H9 (cell line): ENCODE measurements around the gene SNX27. TPM values are rescaled to one million over a fixed set of nuclear protein-coding genes. Genes with fewer than 3 reads are reported as not detected.

Source experiments
- DNase-seq: peaks from one replicate; pipeline ENCODE4 v3.0.0-alpha.2; 2017
- H2AFZ ChIP-seq: one replicate; pipeline ENCODE4 v1.6.1; 2013; ENCODE audit warnings: mild to moderate bottlenecking, low read length, control low read depth, moderate library complexity
- H2AK5ac ChIP-seq: 2 replicates; pipeline ENCODE4 v1.6.1; 2013; ENCODE audit warnings: low read length, control low read depth, mixed read lengths; ENCODE audit not compliant: insufficient read length
- H2BK120ac ChIP-seq: one replicate; pipeline ENCODE4 v1.6.1; 2013; ENCODE audit warnings: low read depth, mild to moderate bottlenecking, low read length, control low read depth, inconsistent platforms; ENCODE audit not compliant: poor library complexity, severe bottlenecking
- H2BK12ac ChIP-seq: 2 replicates; pipeline ENCODE4 v1.6.1; 2013; ENCODE audit warnings: low read length, control low read depth, mixed read lengths, low read depth; ENCODE audit not compliant: insufficient read length
- H2BK15ac ChIP-seq: 2 replicates; pipeline ENCODE4 v1.6.1; 2013; ENCODE audit warnings: low read depth, low read length, control low read depth
- H2BK20ac ChIP-seq: one replicate; pipeline ENCODE4 v1.6.1; 2013; ENCODE audit warnings: low read depth, mild to moderate bottlenecking, low read length, control low read depth, inconsistent platforms; ENCODE audit not compliant: poor library complexity, severe bottlenecking
- H2BK5ac ChIP-seq: 2 replicates; pipeline ENCODE4 v1.6.1; 2013; ENCODE audit warnings: low read length, control low read depth, mixed read lengths; ENCODE audit not compliant: insufficient read length
- H3K14ac ChIP-seq: 2 replicates; pipeline ENCODE4 v1.6.1; 2013; ENCODE audit warnings: low read length, control low read depth; ENCODE audit not compliant: insufficient read depth
- H3K18ac ChIP-seq: 2 replicates; pipeline ENCODE4 v1.6.1; 2013; ENCODE audit warnings: low read depth, mild to moderate bottlenecking, mixed read lengths, low read length, control low read depth; ENCODE audit not compliant: insufficient read length
- H3K23ac ChIP-seq: 2 replicates; pipeline ENCODE4 v1.6.1; 2013; ENCODE audit warnings: low read length, control low read depth, mixed read lengths, low read depth; ENCODE audit not compliant: insufficient read length
- H3K23me2 ChIP-seq: 2 replicates; pipeline ENCODE4 v1.6.1; 2013; ENCODE audit warnings: low read depth, mild to moderate bottlenecking, mixed read lengths, low read length, control low read depth; ENCODE audit not compliant: insufficient read length, poor library complexity, severe bottlenecking
- H3K27ac ChIP-seq: 2 replicates; pipeline ENCODE4 v1.5.1; 2013; ENCODE audit warnings: low read length, control low read depth, mixed read lengths, low read depth; ENCODE audit not compliant: insufficient read length
- H3K27me3 ChIP-seq: 2 replicates; pipeline ENCODE4 v1.6.1; 2013; ENCODE audit warnings: low read length, control low read depth, inconsistent platforms; ENCODE audit not compliant: insufficient read depth
- H3K4ac ChIP-seq: 2 replicates; pipeline ENCODE4 v1.6.1; 2013; ENCODE audit warnings: low read depth, mild to moderate bottlenecking, control low read depth, inconsistent platforms, low read length, moderate library complexity
- H3K4me1 ChIP-seq: 2 replicates; pipeline ENCODE4 v1.6.1; 2013; ENCODE audit warnings: low read length, control low read depth, inconsistent platforms; ENCODE audit not compliant: insufficient read depth
- H3K4me2 ChIP-seq: 2 replicates; pipeline ENCODE4 v1.6.1; 2013; ENCODE audit warnings: low read length, control low read depth, mixed read lengths; ENCODE audit not compliant: insufficient read length, insufficient read depth
- H3K56ac ChIP-seq: 2 replicates; pipeline ENCODE4 v1.6.1; 2013; ENCODE audit warnings: low read depth, mild to moderate bottlenecking, mixed read lengths, low read length, control low read depth; ENCODE audit not compliant: insufficient read length
- H3K79me1 ChIP-seq: 2 replicates; pipeline ENCODE4 v1.6.1; 2013; ENCODE audit warnings: low read depth, mild to moderate bottlenecking, moderate library complexity, low read length, control low read depth, inconsistent platforms; ENCODE audit not compliant: insufficient read depth, poor library complexity, severe bottlenecking
- H3K79me2 ChIP-seq: 2 replicates; pipeline ENCODE4 v1.6.1; 2013; ENCODE audit warnings: low read length, control low read depth, inconsistent platforms; ENCODE audit not compliant: insufficient read depth
- H3K9ac ChIP-seq: 2 replicates; pipeline ENCODE4 v1.6.1; 2013; ENCODE audit warnings: low read length, control low read depth, mixed read lengths; ENCODE audit not compliant: insufficient read length; ENCODE audit errors: extremely low read depth
- H3K9me3 ChIP-seq: one replicate; pipeline ENCODE4 v1.6.1; 2013; ENCODE audit warnings: low read depth, low read length, inconsistent platforms; ENCODE audit not compliant: control insufficient read depth
- H3T11ph ChIP-seq: one replicate; pipeline ENCODE4 v1.6.1; 2013; ENCODE audit warnings: mild to moderate bottlenecking, low read length, control low read depth, inconsistent platforms
- H4K20me1 ChIP-seq: one replicate; pipeline ENCODE4 v1.6.1; 2013; ENCODE audit not compliant: control insufficient read depth, insufficient read length, insufficient read depth
- H4K5ac ChIP-seq: 2 replicates; pipeline ENCODE4 v1.6.1; 2013; ENCODE audit warnings: low read depth, mild to moderate bottlenecking, mixed read lengths, low read length, control low read depth; ENCODE audit not compliant: insufficient read length
- H4K8ac ChIP-seq: replicated peaks from 2 replicates; pipeline ENCODE4 v1.6.1; 2013; ENCODE audit warnings: low read length, control low read depth, mixed read lengths, low read depth; ENCODE audit not compliant: insufficient read length
- H4K91ac ChIP-seq: 2 replicates; pipeline ENCODE4 v1.6.1; 2013; ENCODE audit warnings: low read depth, mild to moderate bottlenecking, moderate library complexity, mixed read lengths, low read length, control low read depth; ENCODE audit not compliant: insufficient read length
- H3K27ac Mint-ChIP-seq, 3 experiments: 2 replicates in 2 of 3; 3 replicates in 1 of 3; pipeline ENCODE4 v1.8.0; 2020 to 2021; ENCODE audit warnings: mixed read lengths in 3 of 3, mild to moderate bottlenecking in 1 of 3, moderate library complexity in 1 of 3
- H3K27me3 Mint-ChIP-seq: 2 replicates; pipeline ENCODE4 v1.8.0; 2021; ENCODE audit warnings: low read depth, mild to moderate bottlenecking, moderate library complexity, mixed read lengths
- H3K36me3 Mint-ChIP-seq, 3 experiments: 2 replicates in 2 of 3; 3 replicates in 1 of 3; pipeline ENCODE4 v1.8.0; 2020 to 2021; ENCODE audit warnings: low read depth in 3 of 3, mixed read lengths in 3 of 3; ENCODE audit not compliant: insufficient read depth in 1 of 3
- H3K4me1 Mint-ChIP-seq, 2 experiments: 2 replicates each; pipeline ENCODE4 v1.8.0; 2020; ENCODE audit warnings: mixed read lengths in 2 of 2
- H3K4me3 Mint-ChIP-seq, 2 experiments: 2 replicates in 1 of 2; 3 replicates in 1 of 2; pipeline ENCODE4 v1.8.0; 2020 to 2021; ENCODE audit warnings: mild to moderate bottlenecking in 2 of 2, mixed read lengths in 2 of 2, moderate library complexity in 1 of 2
- H3K9me3 Mint-ChIP-seq, 2 experiments: 2 replicates in 1 of 2; 3 replicates in 1 of 2; pipeline ENCODE4 v1.8.0; 2020; ENCODE audit warnings: mild to moderate bottlenecking in 2 of 2, mixed read lengths in 2 of 2, moderate library complexity in 1 of 2
- WGBS: extraction: QIAGEN DNeasy Blood & Tissue Kit; methylation state at CpG from one replicate; pipeline ENCODE4 v1.1.7; 2013; ENCODE audit warnings: missing lambda C conversion rate, low lambda C conversion rate, mixed read lengths; ENCODE audit not compliant: insufficient read length; ENCODE audit errors: extremely low coverage; 5-methylcytosine and 5-hydroxymethylcytosine counted together
- total RNA-seq: library from RNA; stranded (reverse); gene quantifications from 2 replicates; pipeline ENCODE4 v1.2.1, GENCODE V29; 2021
- TF ChIP-seq, protein P1 (sequence below): fragments of 200-600 bp; sonication (generic); conservative IDR thresholded peaks from 3 replicates; pipeline ENCODE4 v1.8.0; 2021; ENCODE audit warnings: antibody characterized with exemption, mild to moderate bottlenecking

The SNX27 gene
- total RNA-seq, 1 experiment from 2014 or later, result 48.9 TPM

DNA sequence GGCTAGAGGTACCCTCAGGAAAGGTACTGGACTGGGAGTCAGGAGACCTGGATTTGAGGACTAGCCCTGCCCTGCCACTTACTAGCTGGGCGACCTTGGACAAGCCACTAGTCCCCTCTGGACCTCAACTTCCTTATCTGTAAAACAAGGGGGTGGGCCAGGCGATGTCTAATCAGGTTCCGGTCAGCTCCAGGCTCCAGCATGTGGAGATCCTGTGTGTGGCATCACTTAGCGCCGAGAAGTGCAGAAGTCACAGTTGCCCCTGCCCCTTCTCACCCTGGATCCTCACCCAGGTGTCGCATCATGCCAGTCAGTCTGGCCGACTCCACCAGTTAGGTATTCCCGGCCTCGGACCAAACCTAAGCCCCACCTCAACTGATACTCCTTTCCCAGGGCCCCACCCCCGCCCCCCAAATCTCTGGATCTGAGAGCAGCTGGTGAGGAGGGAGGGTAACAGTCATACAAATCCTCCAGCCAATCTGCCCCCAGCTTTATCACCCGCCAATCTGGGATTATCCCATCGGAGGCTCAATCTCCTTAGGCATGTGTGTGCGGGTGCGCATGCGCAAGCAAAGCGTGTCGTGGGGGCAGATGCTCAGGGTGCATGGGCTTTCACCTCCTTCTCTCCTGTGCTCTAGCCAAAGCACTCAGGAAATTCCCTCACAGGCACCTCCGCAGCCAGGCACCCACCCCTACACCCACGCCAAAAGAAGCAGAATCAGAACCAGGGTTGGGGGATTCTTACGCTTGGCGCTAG lies 99.4 kb downstream of the SNX27 start:
- TF ChIP-seq, protein P1, sequence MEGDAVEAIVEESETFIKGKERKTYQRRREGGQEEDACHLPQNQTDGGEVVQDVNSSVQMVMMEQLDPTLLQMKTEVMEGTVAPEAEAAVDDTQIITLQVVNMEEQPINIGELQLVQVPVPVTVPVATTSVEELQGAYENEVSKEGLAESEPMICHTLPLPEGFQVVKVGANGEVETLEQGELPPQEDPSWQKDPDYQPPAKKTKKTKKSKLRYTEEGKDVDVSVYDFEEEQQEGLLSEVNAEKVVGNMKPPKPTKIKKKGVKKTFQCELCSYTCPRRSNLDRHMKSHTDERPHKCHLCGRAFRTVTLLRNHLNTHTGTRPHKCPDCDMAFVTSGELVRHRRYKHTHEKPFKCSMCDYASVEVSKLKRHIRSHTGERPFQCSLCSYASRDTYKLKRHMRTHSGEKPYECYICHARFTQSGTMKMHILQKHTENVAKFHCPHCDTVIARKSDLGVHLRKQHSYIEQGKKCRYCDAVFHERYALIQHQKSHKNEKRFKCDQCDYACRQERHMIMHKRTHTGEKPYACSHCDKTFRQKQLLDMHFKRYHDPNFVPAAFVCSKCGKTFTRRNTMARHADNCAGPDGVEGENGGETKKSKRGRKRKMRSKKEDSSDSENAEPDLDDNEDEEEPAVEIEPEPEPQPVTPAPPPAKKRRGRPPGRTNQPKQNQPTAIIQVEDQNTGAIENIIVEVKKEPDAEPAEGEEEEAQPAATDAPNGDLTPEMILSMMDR, result no peak
- H3K9me3 ChIP-seq, result no peaks in the 10 kb centered on the region
- no peak overlapping the region for H2AK5ac ChIP-seq
- H3K9me3 Mint-ChIP-seq, result no peaks in the 10 kb centered on the region
- H3K4me1 Mint-ChIP-seq, result peaks cover 28 to 36% of the 10 kb centered on the region in 2 experiments
- no peak overlapping the region for H2BK20ac ChIP-seq
- no peak overlapping the region for H2AFZ ChIP-seq
- H3K79me2 ChIP-seq, result no peaks in the 10 kb centered on the region
- no peak overlapping the region for H3T11ph ChIP-seq
- H3K4ac ChIP-seq, result no peak overlapping the region
- H2BK15ac ChIP-seq, result no peak overlapping the region
- H3K4me2 ChIP-seq, result no peak overlapping the region
- peak overlapping the region; percentile 49; the same call in 1 of the 2 replicates for H3K14ac ChIP-seq
- H3K27ac ChIP-seq, result no peak overlapping the region
- H3K27me3 Mint-ChIP-seq, result peaks cover 8% of the 10 kb centered on the region
- H3K27ac Mint-ChIP-seq, result no peak overlapping the region
- H3K4me1 ChIP-seq, result 0 out of 2 replicates have a peak, but pooled peaks cover 4% of the 10 kb centered on the region
- H3K27me3 ChIP-seq, result no peaks in the 10 kb centered on the region; the same call in 1 of the 2 replicates
- H3K23me2 ChIP-seq, result peaks cover 3% of the 10 kb centered on the region
- no peak overlapping the region for H4K91ac ChIP-seq
- no peak for DNase-seq
- peak overlapping the region; percentile 36 for H3K18ac ChIP-seq
- H3K23ac ChIP-seq, result no peak overlapping the region
- H4K5ac ChIP-seq, result no peak overlapping the region
- no peaks in the 10 kb centered on the region for H4K20me1 ChIP-seq
- H3K36me3 Mint-ChIP-seq, result no peaks in the 10 kb centered on the region
- no peak overlapping the region for H2BK12ac ChIP-seq
- no CpG with 5 or more reads among the region's 21 CpGs for WGBS
- H3K4me3 Mint-ChIP-seq, result no peak overlapping the region
- no peak overlapping the region for H2BK120ac ChIP-seq
- H2BK5ac ChIP-seq, result no peak overlapping the region
- no peak overlapping the region for H3K56ac ChIP-seq
- H3K79me1 ChIP-seq, result no peaks in the 10 kb centered on the region
- H3K9ac ChIP-seq, result no peak overlapping the region
- H4K8ac ChIP-seq, result no peak overlapping the region
